Inflammatory macrophage (primary cell): Measurements from ENCODE around the gene FSD1L.

Source experiments
- DNase-seq, 2 donors: peaks; one replicate each; pipeline ENCODE4 v3.0.0-alpha.2; 2020 to 2022
- total RNA-seq, 18 experiments: gene quantifications; one replicate each; lab custom pipeline; 2026; ENCODE audit warnings: mixed read lengths in 6 of 18, inconsistent platforms in 2 of 18; lab: John Stamatoyannopoulos, UW

Gene FSD1L
- 9.9 to 170 (median 25.8) reads per million in 18 experiments for total RNA-seq

DNA sequence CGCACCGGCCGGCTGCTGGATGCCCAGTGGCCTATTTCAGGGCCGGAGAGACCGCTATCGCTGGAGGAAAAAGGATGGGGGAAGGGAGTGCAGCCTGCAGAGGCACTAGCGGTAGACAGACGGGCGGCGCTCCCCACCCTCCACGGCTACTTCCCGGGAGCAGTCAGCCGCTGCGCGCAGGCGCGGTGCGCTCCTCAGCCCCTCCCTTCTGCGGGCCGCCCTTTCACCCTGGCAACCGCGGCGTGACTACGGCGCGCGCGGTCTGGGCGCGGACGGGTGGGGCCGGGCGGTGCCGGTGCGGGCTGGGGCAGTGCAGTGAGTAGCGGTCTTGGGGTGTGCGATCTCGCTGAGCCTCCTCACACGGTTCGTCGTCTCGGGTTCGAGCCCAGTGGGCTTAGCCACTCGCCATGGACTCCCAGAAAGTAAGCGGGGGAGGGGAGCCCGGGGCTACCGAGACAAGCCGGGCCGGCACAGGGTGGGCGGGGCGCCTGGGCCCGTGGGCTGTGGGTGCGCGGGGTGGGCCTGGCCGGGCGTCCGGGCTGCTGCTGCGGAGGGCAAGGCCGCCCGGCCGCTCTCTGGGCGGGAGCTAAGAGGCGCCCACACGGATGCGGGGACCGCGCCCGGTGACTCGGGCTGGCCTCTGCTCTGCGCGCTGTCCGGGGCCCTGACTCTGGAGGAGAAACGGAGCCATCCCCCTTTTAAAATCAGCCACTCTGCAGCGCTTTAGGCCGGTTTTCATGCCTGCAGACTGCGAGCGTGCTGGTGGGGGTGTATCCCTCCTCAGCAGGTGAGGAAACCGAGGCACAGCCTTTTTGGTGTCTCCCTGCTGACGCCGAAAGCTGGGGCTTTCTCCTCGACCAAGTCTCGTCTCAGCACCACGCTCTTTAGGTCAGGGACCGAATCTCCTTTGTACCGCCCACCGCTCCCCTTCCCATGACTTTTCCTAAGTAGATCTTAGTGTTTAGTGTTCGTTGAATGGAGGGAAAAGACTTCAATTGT, at the start of gene FSD1L:
TSS of gene FSD1L (plus strand) at position 221 of the 999 bp plus-strand sequence. CDS start at position 408, 187 bp downstream.
- peak; percentile 93 to 95 for DNase-seq

DNA sequence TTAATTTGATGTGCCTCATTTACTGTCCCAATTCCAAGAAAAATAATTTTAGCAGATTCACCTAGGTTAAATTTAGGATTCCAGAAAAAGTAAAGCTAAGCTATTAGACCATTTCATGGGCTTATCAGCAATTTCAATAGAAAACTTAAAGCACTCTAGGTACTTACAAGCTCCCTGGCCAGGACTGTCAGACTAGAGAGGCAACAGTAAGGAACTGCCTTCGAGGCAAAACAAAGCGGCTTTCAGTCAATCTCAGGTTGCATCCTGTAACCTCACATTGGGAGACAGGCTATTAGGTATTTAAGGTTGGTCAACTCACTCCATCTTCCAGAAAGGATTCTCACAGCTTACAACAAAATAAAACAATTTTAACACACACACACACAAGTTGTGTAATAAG, 48.7 kb upstream of the FSD1L start:
- DNase-seq, result no peak

GRCh38 chr9:105401651-105402050, 46.2 kb upstream of the FSD1L start:
- no peak for DNase-seq

DNA sequence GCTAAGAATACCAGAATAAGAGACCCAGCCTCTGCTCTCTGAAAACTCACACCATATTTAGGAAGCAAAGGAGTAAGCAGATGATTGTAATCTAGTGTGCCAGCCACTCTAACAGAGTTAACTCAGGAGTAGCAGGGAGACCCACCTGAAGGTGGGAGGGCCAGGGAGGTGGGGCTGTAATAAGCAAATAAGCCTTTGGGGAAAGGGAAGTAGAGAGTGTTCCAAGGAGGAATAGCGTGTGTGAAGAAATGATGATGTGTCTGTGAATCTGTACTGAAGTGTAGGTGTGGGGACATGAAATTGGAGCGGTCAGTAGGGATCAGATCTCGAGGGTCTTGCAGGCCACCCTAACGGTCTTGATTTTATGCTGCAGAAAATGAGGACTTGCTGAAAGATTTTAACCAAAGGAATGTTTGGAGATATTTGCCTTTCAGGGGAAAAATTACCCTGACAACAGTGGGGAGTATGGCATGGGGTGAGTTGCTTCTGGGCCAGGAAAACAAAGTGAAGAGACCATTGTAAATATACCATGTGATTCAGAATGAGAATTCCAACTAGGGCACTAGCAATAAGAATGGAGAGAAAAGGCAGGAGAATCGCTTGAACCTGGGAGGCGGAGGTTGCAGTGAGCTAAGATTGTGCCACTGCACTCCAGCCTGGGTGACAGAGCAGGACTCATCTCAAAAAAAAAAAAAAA, 44.1 kb upstream of the FSD1L start:
- DNase-seq, result no peak

GRCh38 chr9:105405514-105406131, 42.2 kb upstream of the FSD1L start:
- no peak for DNase-seq

DNA sequence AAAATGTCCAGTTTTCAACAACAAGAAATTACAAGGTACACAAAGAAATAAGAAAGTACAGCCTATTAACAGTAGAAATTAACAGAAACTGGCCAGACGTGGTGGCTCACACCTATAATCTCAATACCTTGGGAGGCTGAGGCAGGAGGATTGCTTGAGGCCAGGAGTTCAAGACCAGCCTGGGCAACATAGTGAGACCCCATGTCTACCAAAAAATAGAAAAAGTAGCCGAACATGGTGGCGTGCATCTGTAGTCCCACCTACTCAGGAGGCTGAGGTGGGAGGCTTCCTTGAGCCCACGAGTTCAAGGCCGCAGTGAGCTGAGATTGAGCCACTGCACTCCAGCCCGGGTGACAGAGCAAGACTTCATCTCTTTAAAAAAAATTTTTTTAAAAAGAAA, 41.5 kb upstream of the FSD1L start:
- no peak for DNase-seq

DNA sequence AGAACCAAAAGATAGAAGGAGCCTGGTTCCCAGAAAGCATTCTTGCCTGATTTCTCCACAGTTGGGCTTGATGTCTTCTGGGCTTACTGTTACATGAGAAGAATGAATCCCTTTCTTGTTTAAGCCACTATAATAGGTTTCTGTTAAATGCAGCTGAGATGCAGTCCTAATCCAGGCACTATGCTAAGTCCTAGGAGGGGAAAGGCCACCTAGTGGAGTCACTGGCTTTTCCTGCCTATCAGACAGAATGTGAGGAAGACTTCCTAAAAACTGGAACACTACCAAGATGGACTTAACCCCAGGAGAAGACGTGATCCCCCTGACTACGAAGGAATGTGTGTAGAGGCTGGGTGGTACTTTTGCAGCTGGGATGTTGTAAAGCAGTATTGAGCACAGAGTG, 34.3 kb upstream of the FSD1L start:
- DNase-seq, result no peak

GRCh38 chr9:105414947-105415661, 32.7 kb upstream of the FSD1L start:
- peak; percentile 40 to 43 for DNase-seq

DNA sequence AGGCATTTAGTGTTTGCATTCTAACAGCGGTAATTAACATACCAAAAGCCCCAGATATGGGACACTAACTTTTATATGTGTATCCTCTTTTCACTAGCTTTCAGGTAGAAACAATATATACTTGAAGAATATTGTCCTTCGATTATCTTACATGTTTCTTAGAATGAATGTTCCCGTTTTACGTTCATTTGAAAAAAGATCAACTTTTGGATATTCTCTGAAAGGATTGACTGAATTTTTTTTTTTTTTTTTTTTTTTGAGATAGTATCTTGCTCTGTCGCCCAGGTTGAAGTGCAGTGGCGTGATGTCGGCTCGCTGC, 32.2 kb upstream of the FSD1L start:
- DNase-seq, result no peak

DNA sequence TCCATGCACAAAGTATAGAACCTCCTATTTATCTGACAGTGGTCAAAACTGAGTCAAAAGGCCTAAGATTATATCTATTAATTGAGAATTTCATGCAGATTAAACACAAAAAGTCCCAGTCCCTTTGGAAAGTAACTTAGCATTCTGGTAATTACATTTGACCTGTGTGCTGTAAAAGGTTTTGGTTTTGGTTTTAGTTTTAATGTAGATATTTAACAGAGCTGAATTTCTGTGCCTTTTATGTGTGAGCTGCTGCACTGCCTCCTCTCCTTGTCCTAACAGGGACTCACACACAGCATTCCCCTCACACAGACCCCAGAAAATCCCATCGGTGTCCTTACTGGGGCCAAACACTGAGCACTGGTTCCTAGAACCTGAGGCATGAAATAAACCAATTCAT, 31.0 kb upstream of the FSD1L start:
- no peak for DNase-seq

GRCh38 chr9:105418588-105419500, 29.0 kb upstream of the FSD1L start:
- DNase-seq, result peak in 1 of 2 donors; percentile 19

GRCh38 chr9:105419816-105420597, 27.8 kb upstream of the FSD1L start:
- no peak for DNase-seq

DNA sequence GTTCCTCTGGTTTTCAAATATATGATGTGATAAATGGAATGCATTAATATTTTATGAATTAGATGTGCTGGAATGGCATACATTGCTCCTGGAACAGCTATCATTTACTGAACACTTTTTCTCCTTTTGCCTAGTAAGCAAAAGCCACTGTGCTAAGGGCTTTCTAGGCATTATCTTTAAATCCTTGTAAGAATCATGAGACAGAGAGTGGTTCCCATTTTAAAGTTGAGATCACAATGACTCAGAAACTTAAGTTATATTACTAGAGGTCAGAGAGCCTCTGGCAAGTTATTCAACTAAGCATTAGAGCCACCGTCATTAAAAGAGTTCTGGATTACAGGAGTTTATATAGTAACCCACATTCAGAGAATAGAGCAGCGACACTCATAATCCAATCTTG, 26.7 kb upstream of the FSD1L start:
- peak; percentile 75 to 79 for DNase-seq

DNA sequence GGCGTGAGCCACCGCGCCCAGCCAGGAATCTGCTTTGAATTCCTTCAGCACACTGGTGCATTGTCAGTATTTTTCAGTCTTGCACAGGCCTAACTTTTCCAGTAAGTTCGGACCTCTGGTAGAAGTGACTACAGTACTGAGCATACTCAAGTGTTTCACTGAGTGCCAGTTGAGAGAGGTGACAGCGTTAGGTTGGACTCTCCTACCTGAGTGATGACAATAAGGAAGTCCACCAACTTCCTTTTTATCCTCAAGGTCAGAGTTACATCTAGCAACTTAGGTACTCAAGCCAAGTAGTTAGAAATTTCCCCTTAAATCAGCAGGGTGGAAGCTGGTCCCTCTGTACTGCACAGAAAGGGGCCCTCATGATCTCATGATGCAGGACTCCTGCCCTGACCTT, 26.0 kb upstream of the FSD1L start:
- DNase-seq, result no peak

- peak in 1 of 2 donors; percentile 32 for DNase-seq
These were observed 21.9 kb upstream of the FSD1L start for GRCh38 chr9:105425816-105426433.

- DNase-seq, result no peak
These were observed 21.2 kb upstream of the FSD1L start for GRCh38 chr9:105426657-105427056.

DNA sequence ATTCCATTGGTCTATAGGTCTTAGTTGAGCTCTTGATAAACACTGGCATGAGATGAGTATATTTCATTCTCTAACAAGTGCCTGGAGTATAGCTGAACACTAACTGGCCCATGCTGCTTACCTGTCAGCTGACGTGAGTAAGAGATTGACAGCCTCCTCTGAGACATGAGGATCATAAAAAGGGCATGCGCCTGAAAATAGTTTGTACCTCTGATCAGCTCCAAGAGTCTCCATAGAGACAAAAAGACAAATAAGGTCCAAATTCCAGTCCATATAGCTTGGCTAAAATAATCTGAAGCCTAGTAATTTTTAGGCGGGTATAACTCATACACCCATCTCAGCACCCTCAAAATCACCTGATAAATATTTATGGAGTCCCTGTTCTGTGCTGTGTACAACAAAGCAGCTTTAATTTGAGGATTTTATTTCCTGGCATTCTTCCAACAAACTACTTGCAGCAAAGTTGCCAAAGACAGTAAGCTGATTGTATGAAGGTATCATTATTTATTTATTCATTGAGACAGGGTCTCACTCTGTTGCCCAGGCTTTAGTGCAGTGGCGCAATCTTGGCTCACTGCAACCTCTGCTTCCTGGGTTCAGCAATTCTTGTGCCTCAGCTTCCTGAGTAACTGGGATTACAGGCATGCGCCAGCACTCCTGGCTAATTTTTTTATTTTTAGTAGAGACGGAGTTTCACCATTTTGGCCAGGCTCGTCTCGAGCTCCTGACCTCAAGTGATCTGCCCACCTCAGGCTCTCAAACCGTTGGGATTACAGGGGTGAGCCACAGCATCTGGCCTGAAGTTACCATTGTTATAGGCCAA, 16.2 kb upstream of the FSD1L start:
- no peak for DNase-seq

DNA sequence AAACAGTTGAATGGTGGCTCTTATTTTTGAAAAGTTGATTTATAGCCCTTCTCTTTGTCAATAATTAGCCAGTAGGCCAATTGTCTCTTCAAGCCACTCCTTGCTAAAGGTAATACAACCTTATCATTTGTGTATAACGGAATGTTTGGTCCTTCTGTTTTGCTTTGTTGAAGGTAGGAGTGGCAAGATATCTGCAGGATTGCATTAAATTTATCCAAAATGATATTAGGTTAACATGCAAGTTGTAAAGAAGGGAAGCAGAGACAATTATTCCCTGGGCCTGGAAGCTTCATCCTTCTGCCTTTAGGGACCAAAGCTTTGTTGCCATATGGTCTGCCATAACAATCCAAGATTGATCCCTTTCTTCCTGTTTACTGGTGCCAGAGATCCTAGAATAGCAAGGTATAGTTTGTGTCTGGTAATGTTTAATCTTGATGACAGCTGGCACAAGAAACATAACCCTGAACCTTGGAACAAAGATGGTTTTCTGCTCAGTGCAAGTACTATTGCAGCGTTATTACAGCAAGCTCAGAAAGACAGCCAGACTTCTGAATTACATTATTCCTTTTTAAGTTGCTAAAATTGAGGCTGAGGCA, 15.5 kb upstream of the FSD1L start:
- no peak for DNase-seq

DNA sequence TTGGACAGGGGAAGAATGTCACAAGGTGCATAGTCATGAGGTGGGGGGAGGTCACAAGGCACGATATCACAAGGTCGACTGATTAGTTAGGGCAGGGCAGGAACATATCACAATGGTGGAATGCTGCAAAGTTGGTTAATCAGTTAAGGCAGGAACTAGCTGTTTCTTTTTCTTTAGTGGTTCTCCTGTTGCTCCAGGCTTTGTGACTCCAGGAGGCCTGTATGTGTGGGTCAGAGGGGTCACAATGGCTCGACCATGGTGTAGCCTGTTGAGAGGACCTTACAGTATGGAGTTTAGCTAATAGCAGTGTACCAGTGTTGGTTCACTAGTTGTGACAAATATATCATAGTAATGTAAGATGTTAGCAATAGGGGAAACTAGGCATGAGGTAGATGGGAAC, 12.4 kb upstream of the FSD1L start:
- DNase-seq, result no peak
